ENCODE results near the gene PHF13. TPM values are rescaled to one million over a fixed set of nuclear protein-coding genes. Genes with fewer than 3 reads are reported as not detected.

The PHF13 gene
- total and polyA plus RNA-seq, 9 of the 15 experiments (the other 6 are each of a cell fraction or from before 2014, with no cell fraction given) = 1.8 to 36.1 (median 11.7) TPM

- no peak for TF ChIP-seq HOMEZ (CRISPR knock-in tag; IDR thresholded peaks at IDR 0.05)
- no peak for TF ChIP-seq ZNF282 (CRISPR knock-in tag; IDR thresholded peaks at IDR 0.05)
- TF ChIP-seq KLF6 (CRISPR knock-in tag; IDR thresholded peaks at IDR 0.05; ENCODE audit: borderline replicate concordance) = no peak
- TF ChIP-seq, protein P1, sequence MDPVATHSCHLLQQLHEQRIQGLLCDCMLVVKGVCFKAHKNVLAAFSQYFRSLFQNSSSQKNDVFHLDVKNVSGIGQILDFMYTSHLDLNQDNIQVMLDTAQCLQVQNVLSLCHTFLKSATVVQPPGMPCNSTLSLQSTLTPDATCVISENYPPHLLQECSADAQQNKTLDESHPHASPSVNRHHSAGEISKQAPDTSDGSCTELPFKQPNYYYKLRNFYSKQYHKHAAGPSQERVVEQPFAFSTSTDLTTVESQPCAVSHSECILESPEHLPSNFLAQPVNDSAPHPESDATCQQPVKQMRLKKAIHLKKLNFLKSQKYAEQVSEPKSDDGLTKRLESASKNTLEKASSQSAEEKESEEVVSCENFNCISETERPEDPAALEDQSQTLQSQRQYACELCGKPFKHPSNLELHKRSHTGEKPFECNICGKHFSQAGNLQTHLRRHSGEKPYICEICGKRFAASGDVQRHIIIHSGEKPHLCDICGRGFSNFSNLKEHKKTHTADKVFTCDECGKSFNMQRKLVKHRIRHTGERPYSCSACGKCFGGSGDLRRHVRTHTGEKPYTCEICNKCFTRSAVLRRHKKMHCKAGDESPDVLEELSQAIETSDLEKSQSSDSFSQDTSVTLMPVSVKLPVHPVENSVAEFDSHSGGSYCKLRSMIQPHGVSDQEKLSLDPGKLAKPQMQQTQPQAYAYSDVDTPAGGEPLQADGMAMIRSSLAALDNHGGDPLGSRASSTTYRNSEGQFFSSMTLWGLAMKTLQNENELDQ (CRISPR knock-in tag; IDR thresholded peaks at IDR 0.05; ENCODE audit: borderline replicate concordance) = no peak
- 0 out of 2 replicates have a peak, but pooled peaks have one; percentile 49 for TF ChIP-seq JUND (IDR thresholded peaks at IDR 0.05; ENCODE audit: borderline replicate concordance, low read depth, low read length)
- TF ChIP-seq JUND (tag; IDR thresholded peaks at IDR 0.05; ENCODE audit: borderline replicate concordance, low read depth, low read length) = peak; percentile 50; the same call in 1 of the 3 replicates
- no peak for TF ChIP-seq ZNF146 (CRISPR knock-in tag; IDR thresholded peaks at IDR 0.05; ENCODE audit: unreplicated experiment)
- TF ChIP-seq, protein P2, sequence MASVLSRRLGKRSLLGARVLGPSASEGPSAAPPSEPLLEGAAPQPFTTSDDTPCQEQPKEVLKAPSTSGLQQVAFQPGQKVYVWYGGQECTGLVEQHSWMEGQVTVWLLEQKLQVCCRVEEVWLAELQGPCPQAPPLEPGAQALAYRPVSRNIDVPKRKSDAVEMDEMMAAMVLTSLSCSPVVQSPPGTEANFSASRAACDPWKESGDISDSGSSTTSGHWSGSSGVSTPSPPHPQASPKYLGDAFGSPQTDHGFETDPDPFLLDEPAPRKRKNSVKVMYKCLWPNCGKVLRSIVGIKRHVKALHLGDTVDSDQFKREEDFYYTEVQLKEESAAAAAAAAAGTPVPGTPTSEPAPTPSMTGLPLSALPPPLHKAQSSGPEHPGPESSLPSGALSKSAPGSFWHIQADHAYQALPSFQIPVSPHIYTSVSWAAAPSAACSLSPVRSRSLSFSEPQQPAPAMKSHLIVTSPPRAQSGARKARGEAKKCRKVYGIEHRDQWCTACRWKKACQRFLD (CRISPR knock-in tag; IDR thresholded peaks at IDR 0.05) = peak; percentile 99
- TF ChIP-seq CBFA2T3 (IDR thresholded peaks at IDR 0.05) = no peak
- TF ChIP-seq LARP7 (IDR thresholded peaks at IDR 0.05) = no peak
- no peak for TF ChIP-seq CHCHD3 (CRISPR knock-in tag; IDR thresholded peaks at IDR 0.05)
- TF ChIP-seq TFE3 (CRISPR knock-in tag; IDR thresholded peaks at IDR 0.05) = peak; percentile 19
- TF ChIP-seq, protein P3, sequence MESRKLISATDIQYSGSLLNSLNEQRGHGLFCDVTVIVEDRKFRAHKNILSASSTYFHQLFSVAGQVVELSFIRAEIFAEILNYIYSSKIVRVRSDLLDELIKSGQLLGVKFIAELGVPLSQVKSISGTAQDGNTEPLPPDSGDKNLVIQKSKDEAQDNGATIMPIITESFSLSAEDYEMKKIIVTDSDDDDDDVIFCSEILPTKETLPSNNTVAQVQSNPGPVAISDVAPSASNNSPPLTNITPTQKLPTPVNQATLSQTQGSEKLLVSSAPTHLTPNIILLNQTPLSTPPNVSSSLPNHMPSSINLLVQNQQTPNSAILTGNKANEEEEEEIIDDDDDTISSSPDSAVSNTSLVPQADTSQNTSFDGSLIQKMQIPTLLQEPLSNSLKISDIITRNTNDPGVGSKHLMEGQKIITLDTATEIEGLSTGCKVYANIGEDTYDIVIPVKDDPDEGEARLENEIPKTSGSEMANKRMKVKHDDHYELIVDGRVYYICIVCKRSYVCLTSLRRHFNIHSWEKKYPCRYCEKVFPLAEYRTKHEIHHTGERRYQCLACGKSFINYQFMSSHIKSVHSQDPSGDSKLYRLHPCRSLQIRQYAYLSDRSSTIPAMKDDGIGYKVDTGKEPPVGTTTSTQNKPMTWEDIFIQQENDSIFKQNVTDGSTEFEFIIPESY (CRISPR knock-in tag; IDR thresholded peaks at IDR 0.05) = no peak
- TF ChIP-seq FOXO4 (CRISPR knock-in tag; IDR thresholded peaks at IDR 0.05) = no peak; the same call in 1 of the 2 replicates
- 0 out of 2 replicates have a peak, but pooled peaks have one; percentile 65 for TF ChIP-seq ZNF12 (CRISPR knock-in tag; IDR thresholded peaks at IDR 0.05)
These were observed 9.5 kb upstream of the PHF13 start (continued) for GRCh38 chr1:6603915-6604558.

Data from K562 (cell line).